ENCODE measurements around the gene MAGEB1. TPM values are rescaled to one million over a fixed set of nuclear protein-coding genes. Genes with fewer than 3 reads are reported as not detected.

The MAGEB1 gene
- total RNA-seq, 2 experiments from 2014 or later, result not detected

DNA sequence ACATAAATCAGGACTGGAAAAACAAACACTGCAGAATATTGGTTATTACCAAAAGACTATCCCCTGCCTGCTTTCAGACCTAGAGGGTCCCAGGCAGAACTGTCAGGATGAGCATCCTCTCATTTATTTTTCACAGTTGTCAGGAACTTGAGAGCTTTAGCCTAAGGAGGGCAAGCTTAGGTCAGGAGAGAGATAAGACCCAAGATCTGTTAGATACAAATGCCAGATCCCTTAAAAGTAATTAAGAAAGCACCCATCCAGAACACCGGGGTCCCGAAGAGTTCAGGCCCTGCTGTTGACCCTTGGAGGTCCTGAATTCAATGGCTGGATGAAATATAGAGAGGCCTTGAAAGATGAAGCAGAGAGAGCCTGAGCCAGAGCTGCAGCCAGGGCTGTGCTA is 22.4 kb upstream of the MAGEB1 start:
- Histone ChIP-seq H3K4me3 (ENCODE audit: low read length) (no peak overlapping the region), H3K9me3 (ENCODE audit: control insufficient read depth in 1 of 2, insufficient read depth in 1 of 2, low read length in 2 of 2) (no peaks in the 10 kb centered on the region), H3K36me3 (ENCODE audit: insufficient read depth, low read length) (no peaks in the 10 kb centered on the region), H3K4me1 (ENCODE audit: insufficient read depth, low read length) (no peaks in the 10 kb centered on the region), H3K27me3 (ENCODE audit: control insufficient read depth in 1 of 2, insufficient read depth in 2 of 2, low read length in 2 of 2) (no peaks in the 10 kb centered on the region), H3K27ac (ENCODE audit: low read depth in 1 of 2, low read length in 2 of 2) (no peak overlapping the region)
- intact Hi-C loops (cut with DNase I, micrococcal nuclease), result no loop called here
- ATAC-seq (ENCODE audit: poor library complexity) (no peak), DNase-seq (no peak)
- TF ChIP-seq, protein P1, sequence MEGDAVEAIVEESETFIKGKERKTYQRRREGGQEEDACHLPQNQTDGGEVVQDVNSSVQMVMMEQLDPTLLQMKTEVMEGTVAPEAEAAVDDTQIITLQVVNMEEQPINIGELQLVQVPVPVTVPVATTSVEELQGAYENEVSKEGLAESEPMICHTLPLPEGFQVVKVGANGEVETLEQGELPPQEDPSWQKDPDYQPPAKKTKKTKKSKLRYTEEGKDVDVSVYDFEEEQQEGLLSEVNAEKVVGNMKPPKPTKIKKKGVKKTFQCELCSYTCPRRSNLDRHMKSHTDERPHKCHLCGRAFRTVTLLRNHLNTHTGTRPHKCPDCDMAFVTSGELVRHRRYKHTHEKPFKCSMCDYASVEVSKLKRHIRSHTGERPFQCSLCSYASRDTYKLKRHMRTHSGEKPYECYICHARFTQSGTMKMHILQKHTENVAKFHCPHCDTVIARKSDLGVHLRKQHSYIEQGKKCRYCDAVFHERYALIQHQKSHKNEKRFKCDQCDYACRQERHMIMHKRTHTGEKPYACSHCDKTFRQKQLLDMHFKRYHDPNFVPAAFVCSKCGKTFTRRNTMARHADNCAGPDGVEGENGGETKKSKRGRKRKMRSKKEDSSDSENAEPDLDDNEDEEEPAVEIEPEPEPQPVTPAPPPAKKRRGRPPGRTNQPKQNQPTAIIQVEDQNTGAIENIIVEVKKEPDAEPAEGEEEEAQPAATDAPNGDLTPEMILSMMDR (IDR thresholded peaks at IDR 0.05), result no peak
- CTCF ChIA-PET, result no interaction called here
- H3K4me3 Mint-ChIP-seq, result no peak overlapping the region
- POLR2A ChIA-PET, result no interaction called here
- H3K9me3 Mint-ChIP-seq, result no peaks in the 10 kb centered on the region
- H3K36me3 Mint-ChIP-seq (ENCODE audit: low read depth), result no peaks in the 10 kb centered on the region
- H3K4me1 Mint-ChIP-seq (ENCODE audit: low read depth), result no peaks in the 10 kb centered on the region
- no peaks in the 10 kb centered on the region for H3K27me3 Mint-ChIP-seq
- H3K27ac Mint-ChIP-seq, result no peak overlapping the region

DNA sequence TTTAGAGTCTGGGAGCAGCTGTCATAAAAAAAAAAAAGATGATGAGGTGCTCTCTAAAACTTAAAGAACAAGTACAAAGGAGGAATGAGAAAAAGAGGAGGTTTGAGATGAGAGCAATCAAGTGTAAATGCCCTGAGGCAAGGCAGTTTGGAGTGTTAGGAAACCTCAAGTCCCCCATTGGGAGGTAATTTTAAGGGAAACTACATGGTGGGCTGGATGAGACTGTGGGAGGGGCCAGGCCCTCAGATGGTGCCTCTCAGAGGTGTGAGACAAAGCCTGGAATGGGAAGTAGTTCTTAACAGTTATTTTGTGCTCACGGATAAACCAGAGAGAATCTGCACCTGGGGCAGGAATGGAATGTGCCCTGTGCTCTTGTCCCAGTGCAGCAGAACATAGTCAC is 18.4 kb upstream of the MAGEB1 start:
- ChIA-PET CTCF (no interaction called here), POLR2A (no interaction called here)
- H3K4me3 ChIP-seq (ENCODE audit: low read length), result no peak overlapping the region
- no peaks in the 10 kb centered on the region for H3K4me1 ChIP-seq (ENCODE audit: insufficient read depth, low read length)
- Mint-ChIP-seq H3K27me3 (no peaks in the 10 kb centered on the region), H3K9me3 (no peaks in the 10 kb centered on the region), H3K27ac (no peak overlapping the region), H3K4me3 (no peak overlapping the region), H3K4me1 (ENCODE audit: low read depth) (no peaks in the 10 kb centered on the region), H3K36me3 (ENCODE audit: low read depth) (no peaks in the 10 kb centered on the region)
- no peaks in the 10 kb centered on the region for H3K9me3 ChIP-seq (ENCODE audit: control insufficient read depth in 1 of 2, insufficient read depth in 1 of 2, low read length in 2 of 2)
- no peaks in the 10 kb centered on the region for H3K36me3 ChIP-seq (ENCODE audit: insufficient read depth, low read length)
- no peak for ATAC-seq (ENCODE audit: poor library complexity)
- H3K27me3 ChIP-seq (ENCODE audit: control insufficient read depth in 1 of 2, insufficient read depth in 2 of 2, low read length in 2 of 2), result no peaks in the 10 kb centered on the region
- no peak for DNase-seq
- TF ChIP-seq, protein P1 (IDR thresholded peaks at IDR 0.05), result no peak
- no peak overlapping the region for H3K27ac ChIP-seq (ENCODE audit: low read depth in 1 of 2, low read length in 2 of 2)
- intact Hi-C loops (cut with DNase I, micrococcal nuclease), result no loop called here

GRCh38 chrX:30230395-30230794 is 16.6 kb upstream of the MAGEB1 start, which contains the start of gene MAGEB3:
Gene MAGEB3 (plus strand): TSS chrX:30230657. CDS start chrX:30235925, 5,268 bp downstream.
- no peak within 1 kb of the TSS for H3K4me3 ChIP-seq (ENCODE audit: low read length)
- H3K27ac Mint-ChIP-seq, result no peak within 1 kb of the TSS
- no peaks in the 10 kb centered on the region for H3K4me1 Mint-ChIP-seq (ENCODE audit: low read depth)
- no peaks in the 10 kb centered on the region for H3K27me3 Mint-ChIP-seq
- ChIA-PET POLR2A (no interaction called here), CTCF (no interaction called here)
- no peak for DNase-seq
- H3K27me3 ChIP-seq (ENCODE audit: control insufficient read depth in 1 of 2, insufficient read depth in 2 of 2, low read length in 2 of 2), result no peaks in the 10 kb centered on the region
- H3K27ac ChIP-seq (ENCODE audit: low read depth in 1 of 2, low read length in 2 of 2), result no peak within 1 kb of the TSS
- TF ChIP-seq, protein P1 (IDR thresholded peaks at IDR 0.05), result no peak
- intact Hi-C loops (cut with DNase I, micrococcal nuclease), result no loop called here
- no peaks in the 10 kb centered on the region for H3K9me3 Mint-ChIP-seq
- H3K36me3 ChIP-seq (ENCODE audit: insufficient read depth, low read length), result no peaks in the 10 kb centered on the region
- H3K4me1 ChIP-seq (ENCODE audit: insufficient read depth, low read length), result no peaks in the 10 kb centered on the region
- no peaks in the 10 kb centered on the region for H3K36me3 Mint-ChIP-seq (ENCODE audit: low read depth)
- H3K4me3 Mint-ChIP-seq, result no peak within 1 kb of the TSS
- no peak for ATAC-seq (ENCODE audit: poor library complexity)
- no peaks in the 10 kb centered on the region for H3K9me3 ChIP-seq (ENCODE audit: control insufficient read depth in 1 of 2, insufficient read depth in 1 of 2, low read length in 2 of 2)
